B cell (primary cell): Measurements from ENCODE around the gene USP12. TPM values are rescaled to one million over a fixed set of nuclear protein-coding genes. Genes with fewer than 3 reads are reported as not detected.

Experiments used
- ATAC-seq: fragments of 200-7000 bp; cut with Tn5 transposase; one replicate; pipeline ENCODE4 v1.10.0; 2021; ENCODE audit warnings: low read depth, mild to moderate bottlenecking, moderate number of reproducible peaks, moderate library complexity
- CTCF ChIA-PET: fragments of 350-600 bp; sonication (Branson Sonifier 250); formaldehyde crosslinking; loops from one replicate; lab custom pipeline; 2021; ENCODE audit warnings: antibody characterized with exemption, inconsistent platforms; lab: Charles Lee
- POLR2A ChIA-PET: fragments of 350-600 bp; sonication (Branson Sonifier 250); formaldehyde crosslinking; loops from one replicate; lab custom pipeline; 2021; ENCODE audit warnings: antibody characterized with exemption; lab: Charles Lee
- DNase-seq: peaks from one replicate; pipeline ENCODE4 v3.0.0; 2013
- H2AFZ ChIP-seq: 2 replicates; pipeline ENCODE4 v1.6.1; 2012; ENCODE audit warnings: mild to moderate bottlenecking, low read depth, low read length; ENCODE audit not compliant: insufficient read depth, poor library complexity, severe bottlenecking
- H3K27ac ChIP-seq, 2 donors: 1 replicate in 1 of 2; 2 replicates in 1 of 2; pipeline ENCODE4 v1.5.1; 2012 to 2013; ENCODE audit warnings: low read length in 2 of 2, mild to moderate bottlenecking in 2 of 2, moderate library complexity in 1 of 2
- H3K27me3 ChIP-seq, 4 experiments: fragments of 200-600 bp in 1 of 4; sonication (generic) in 1 of 4; replicated peaks in 1 of 4; 1 replicate in 2 of 4; 2 replicates in 2 of 4; pipeline versions ENCODE4 v1.6.1 to v1.7.0; 2013 to 2016; ENCODE audit warnings: low read length in 3 of 4, mild to moderate bottlenecking in 2 of 4, mixed read lengths in 1 of 4, moderate library complexity in 1 of 4; ENCODE audit not compliant: insufficient read depth in 4 of 4, control insufficient read depth in 3 of 4; ENCODE audit errors: control extremely low read depth in 1 of 4
- H3K36me3 ChIP-seq, 2 experiments: replicated peaks in 1 of 2; 1 replicate in 1 of 2; 2 replicates in 1 of 2; pipeline versions ENCODE4 v1.6.1 to v1.7.1; 2013; ENCODE audit warnings: low read length in 1 of 2; ENCODE audit not compliant: insufficient read depth in 2 of 2, control insufficient read depth in 1 of 2; ENCODE audit errors: control extremely low read depth in 1 of 2, extremely low read depth in 1 of 2
- H3K4me1 ChIP-seq, 2 donors: fragments of 200-600 bp in 1 of 2; sonication (generic) in 1 of 2; 1 replicate in 1 of 2; 2 replicates in 1 of 2; pipeline versions ENCODE4 v1.5.1 to v1.6.1; 2013 to 2017; ENCODE audit warnings: low read length in 2 of 2; ENCODE audit not compliant: control insufficient read depth in 2 of 2, insufficient read depth in 2 of 2
- H3K4me2 ChIP-seq: replicated peaks from 2 replicates; pipeline ENCODE3; 2012; ENCODE audit warnings: mild to moderate bottlenecking, low read depth, low read length; ENCODE audit not compliant: poor library complexity, severe bottlenecking
- H3K4me3 ChIP-seq, 5 experiments: fragments of 200-600 bp in 1 of 5; sonication (generic) in 1 of 5; 1 replicate in 3 of 5; 2 replicates in 2 of 5; pipeline versions ENCODE4 v1.5.1 to v1.7.0; 2011 to 2016; ENCODE audit warnings: low read length in 4 of 5, mild to moderate bottlenecking in 4 of 5, low read depth in 2 of 5, control low read depth in 1 of 5, moderate library complexity in 1 of 5; ENCODE audit not compliant: insufficient read depth in 1 of 5; ENCODE audit errors: control extremely low read depth in 1 of 5, extremely low read depth in 1 of 5
- H3K79me2 ChIP-seq: fragments of 200-600 bp; sonication (generic); one replicate; pipeline ENCODE4 v1.6.0; 2016; ENCODE audit warnings: low read length; ENCODE audit not compliant: control insufficient read depth, insufficient read depth
- H3K9ac ChIP-seq: fragments of 200-600 bp; sonication (generic); 2 replicates; pipeline ENCODE4 v1.6.1; 2017; ENCODE audit warnings: mild to moderate bottlenecking, low read length, moderate library complexity
- H3K9me3 ChIP-seq, 3 donors: one replicate each; pipeline versions ENCODE4 v1.6.1 to v1.7.1; 2013; ENCODE audit warnings: low read length in 2 of 3; ENCODE audit not compliant: control insufficient read depth in 2 of 3, insufficient read depth in 1 of 3; ENCODE audit errors: control extremely low read depth in 1 of 3
- H4K20me1 ChIP-seq: 2 replicates; pipeline ENCODE4 v1.6.0; 2012; ENCODE audit warnings: mild to moderate bottlenecking, low read length; ENCODE audit not compliant: insufficient read depth, control insufficient read depth, poor library complexity, severe bottlenecking
- H3K27ac Mint-ChIP-seq: one replicate; pipeline ENCODE4 v1.8.0; 2021; ENCODE audit warnings: mixed read lengths
- H3K27me3 Mint-ChIP-seq: one replicate; pipeline ENCODE4 v1.8.0; 2021; ENCODE audit warnings: mixed read lengths
- H3K4me1 Mint-ChIP-seq: one replicate; pipeline ENCODE4 v1.8.0; 2021; ENCODE audit warnings: mixed read lengths
- H3K4me3 Mint-ChIP-seq: one replicate; pipeline ENCODE4 v1.8.0; 2021; ENCODE audit warnings: mixed read lengths
- H3K9me3 Mint-ChIP-seq: one replicate; pipeline ENCODE4 v1.8.0; 2022; ENCODE audit warnings: mixed read lengths; ENCODE audit not compliant: insufficient read depth
- EZH2 ChIP-seq: IDR thresholded peaks from 2 replicates; pipeline ENCODE4 v1.6.1; 2012; ENCODE audit warnings: borderline replicate concordance, low read depth, mild to moderate bottlenecking, moderate library complexity, low read length; ENCODE audit not compliant: insufficient read depth, poor library complexity, severe bottlenecking
- WGBS: methylation state at CpG from one replicate; pipeline ENCODE4 v1.1.5; 2013; ENCODE audit warnings: missing lambda C conversion rate; ENCODE audit not compliant: insufficient coverage; 5-methylcytosine and 5-hydroxymethylcytosine counted together
- intact Hi-C: fragments of 100-400 bp; cut with micrococcal nuclease; formaldehyde crosslinking; loops from one replicate; pipeline ENCODE4 v1.10.0; 2022
- polyA plus RNA-seq: library from polyadenylated mRNA; depleted of rRNA; stranded (reverse); fragments of >200 nt; gene quantifications from 2 replicates; pipeline ENCODE4 v1.2.3, GENCODE V29; 2012
- total RNA-seq, 2 donors: library from RNA; stranded (reverse); fragments of 120-200 nt in 1 of 2; gene quantifications; 1 replicate in 1 of 2; 2 replicates in 1 of 2; pipeline versions ENCODE4 v1.2.3 to v1.2.4, GENCODE V29; 2013 to 2022
- TF ChIP-seq, protein P1 (sequence below): fragments of 200-600 bp; IDR thresholded peaks from one replicate; pipeline ENCODE4 v1.8.0; 2022; ENCODE audit warnings: antibody characterized with exemption, mild to moderate bottlenecking

The USP12 gene
- total and polyA plus RNA-seq, 2 donors (not counting 1 experiment from before 2014, with no cell fraction given), result 21.7 to 46.3 TPM

GRCh38 chr13:27053210-27053884, 118.3 kb downstream of the USP12 start:
- POLR2A ChIA-PET, result no interaction called here
- no peaks in the 10 kb centered on the region for H3K79me2 ChIP-seq
- no peaks in the 10 kb centered on the region for H3K36me3 ChIP-seq
- Mint-ChIP-seq H3K4me3 (no peak overlapping the region), H3K27ac (no peak overlapping the region), H3K4me1 (peaks cover 9% of the 10 kb centered on the region), H3K9me3 (peaks cover 3% of the 10 kb centered on the region), H3K27me3 (no peaks in the 10 kb centered on the region)
- no peak overlapping the region for H3K9ac ChIP-seq
- no peak overlapping the region for H3K4me3 ChIP-seq
- no peaks in the 10 kb centered on the region for H3K27me3 ChIP-seq
- H4K20me1 ChIP-seq, result no peaks in the 10 kb centered on the region
- CTCF ChIA-PET, result no interaction called here
- intact Hi-C loops, result no loop called here
- DNase-seq (no peak), ATAC-seq (no peak)
- H2AFZ ChIP-seq, result no peak overlapping the region
- 33% methylated on average over 8 of the region's 10 CpGs for WGBS
- no peak overlapping the region for H3K27ac ChIP-seq
- no peaks in the 10 kb centered on the region for H3K4me1 ChIP-seq
- H3K9me3 ChIP-seq, result peaks cover 0 to 7% (median 0%) of the 10 kb centered on the region in 3 donors
- no peak for TF ChIP-seq EZH2
- TF ChIP-seq, protein P1, sequence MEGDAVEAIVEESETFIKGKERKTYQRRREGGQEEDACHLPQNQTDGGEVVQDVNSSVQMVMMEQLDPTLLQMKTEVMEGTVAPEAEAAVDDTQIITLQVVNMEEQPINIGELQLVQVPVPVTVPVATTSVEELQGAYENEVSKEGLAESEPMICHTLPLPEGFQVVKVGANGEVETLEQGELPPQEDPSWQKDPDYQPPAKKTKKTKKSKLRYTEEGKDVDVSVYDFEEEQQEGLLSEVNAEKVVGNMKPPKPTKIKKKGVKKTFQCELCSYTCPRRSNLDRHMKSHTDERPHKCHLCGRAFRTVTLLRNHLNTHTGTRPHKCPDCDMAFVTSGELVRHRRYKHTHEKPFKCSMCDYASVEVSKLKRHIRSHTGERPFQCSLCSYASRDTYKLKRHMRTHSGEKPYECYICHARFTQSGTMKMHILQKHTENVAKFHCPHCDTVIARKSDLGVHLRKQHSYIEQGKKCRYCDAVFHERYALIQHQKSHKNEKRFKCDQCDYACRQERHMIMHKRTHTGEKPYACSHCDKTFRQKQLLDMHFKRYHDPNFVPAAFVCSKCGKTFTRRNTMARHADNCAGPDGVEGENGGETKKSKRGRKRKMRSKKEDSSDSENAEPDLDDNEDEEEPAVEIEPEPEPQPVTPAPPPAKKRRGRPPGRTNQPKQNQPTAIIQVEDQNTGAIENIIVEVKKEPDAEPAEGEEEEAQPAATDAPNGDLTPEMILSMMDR, result no peak
- no peak overlapping the region for H3K4me2 ChIP-seq

DNA sequence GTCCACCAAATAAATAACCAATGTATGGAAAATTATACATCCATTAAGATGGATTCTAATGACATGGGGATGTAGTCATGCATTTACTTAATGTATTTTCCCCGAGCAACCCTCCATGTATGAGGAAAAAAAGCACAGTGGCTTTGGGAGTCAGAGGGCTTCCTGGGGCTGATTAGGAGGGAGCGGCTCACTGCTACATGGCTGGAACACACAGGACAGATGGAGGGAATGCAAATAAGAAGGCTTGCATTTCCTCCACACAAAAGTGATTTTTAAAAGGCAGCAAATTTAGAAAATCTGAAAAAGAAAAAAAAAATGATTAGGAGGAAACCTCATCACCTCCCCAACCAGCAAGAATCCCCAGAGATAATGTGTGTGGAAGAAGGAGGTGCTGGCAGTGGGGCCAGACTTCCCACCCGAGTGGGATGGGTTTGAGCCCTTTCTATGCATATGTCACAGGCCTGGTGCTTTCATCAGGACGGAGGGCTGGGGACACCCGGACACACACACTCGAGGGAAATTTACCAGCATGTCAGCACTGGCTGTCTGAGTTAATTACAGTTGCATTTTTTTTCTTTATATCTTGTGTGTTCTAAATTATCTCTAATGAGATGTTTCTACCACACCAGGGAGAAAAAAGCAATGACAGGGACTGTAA, 118.9 kb downstream of the USP12 start:
- Histone ChIP-seq H3K36me3 (no peaks in the 10 kb centered on the region), H3K27me3 (no peaks in the 10 kb centered on the region), H3K9me3 (peaks cover 0 to 7% (median 0%) of the 10 kb centered on the region in 3 donors), H3K27ac (no peak overlapping the region), H3K4me1 (no peaks in the 10 kb centered on the region), H3K79me2 (no peaks in the 10 kb centered on the region), H2AFZ (no peak overlapping the region), H3K4me3 (no peak overlapping the region), H3K9ac (no peak overlapping the region), H3K4me2 (no peak overlapping the region), H4K20me1 (no peaks in the 10 kb centered on the region)
- ChIA-PET CTCF (no interaction called here), POLR2A (no interaction called here)
- 94% methylated on average over 2 of the region's 6 CpGs for WGBS
- H3K9me3 Mint-ChIP-seq, result peaks cover 3% of the 10 kb centered on the region
- H3K27ac Mint-ChIP-seq, result no peak overlapping the region
- H3K4me3 Mint-ChIP-seq, result no peak overlapping the region
- H3K4me1 Mint-ChIP-seq, result peaks cover 9% of the 10 kb centered on the region
- no peaks in the 10 kb centered on the region for H3K27me3 Mint-ChIP-seq
- intact Hi-C loops, result no loop called here
- ATAC-seq, result no peak
- no peak for TF ChIP-seq EZH2
- TF ChIP-seq, protein P1, result no peak
- no peak for DNase-seq
